ENCODE data around the gene SCAMP5.

SCAMP5 gene

DNA sequence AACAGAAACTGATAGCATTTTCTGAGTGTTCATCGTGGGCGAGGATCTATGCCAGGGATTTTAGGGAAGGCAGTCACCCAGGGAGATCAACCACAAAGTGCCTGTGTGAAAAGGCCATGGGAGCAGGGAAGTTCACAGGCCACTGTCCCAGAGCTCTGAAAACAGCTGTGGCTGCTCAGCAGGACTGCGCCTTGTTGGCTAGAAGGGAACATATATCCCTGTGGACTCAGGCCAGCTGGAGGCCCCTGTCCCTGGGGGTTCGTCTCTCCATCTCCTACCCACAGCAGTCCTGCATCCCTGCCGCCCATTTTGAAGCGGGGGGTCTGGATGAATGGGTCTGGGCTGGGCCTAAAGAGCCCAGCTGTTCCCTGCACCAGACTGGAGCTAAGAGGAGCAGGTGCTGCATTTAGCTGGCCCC lies 55.8 kb downstream of the SCAMP5 start:
- TF ChIP-seq, protein P1, sequence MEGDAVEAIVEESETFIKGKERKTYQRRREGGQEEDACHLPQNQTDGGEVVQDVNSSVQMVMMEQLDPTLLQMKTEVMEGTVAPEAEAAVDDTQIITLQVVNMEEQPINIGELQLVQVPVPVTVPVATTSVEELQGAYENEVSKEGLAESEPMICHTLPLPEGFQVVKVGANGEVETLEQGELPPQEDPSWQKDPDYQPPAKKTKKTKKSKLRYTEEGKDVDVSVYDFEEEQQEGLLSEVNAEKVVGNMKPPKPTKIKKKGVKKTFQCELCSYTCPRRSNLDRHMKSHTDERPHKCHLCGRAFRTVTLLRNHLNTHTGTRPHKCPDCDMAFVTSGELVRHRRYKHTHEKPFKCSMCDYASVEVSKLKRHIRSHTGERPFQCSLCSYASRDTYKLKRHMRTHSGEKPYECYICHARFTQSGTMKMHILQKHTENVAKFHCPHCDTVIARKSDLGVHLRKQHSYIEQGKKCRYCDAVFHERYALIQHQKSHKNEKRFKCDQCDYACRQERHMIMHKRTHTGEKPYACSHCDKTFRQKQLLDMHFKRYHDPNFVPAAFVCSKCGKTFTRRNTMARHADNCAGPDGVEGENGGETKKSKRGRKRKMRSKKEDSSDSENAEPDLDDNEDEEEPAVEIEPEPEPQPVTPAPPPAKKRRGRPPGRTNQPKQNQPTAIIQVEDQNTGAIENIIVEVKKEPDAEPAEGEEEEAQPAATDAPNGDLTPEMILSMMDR (IDR thresholded peaks at IDR 0.05; ENCODE audit: borderline replicate concordance, insufficient read depth, low read depth, low read length): no peak

DNA sequence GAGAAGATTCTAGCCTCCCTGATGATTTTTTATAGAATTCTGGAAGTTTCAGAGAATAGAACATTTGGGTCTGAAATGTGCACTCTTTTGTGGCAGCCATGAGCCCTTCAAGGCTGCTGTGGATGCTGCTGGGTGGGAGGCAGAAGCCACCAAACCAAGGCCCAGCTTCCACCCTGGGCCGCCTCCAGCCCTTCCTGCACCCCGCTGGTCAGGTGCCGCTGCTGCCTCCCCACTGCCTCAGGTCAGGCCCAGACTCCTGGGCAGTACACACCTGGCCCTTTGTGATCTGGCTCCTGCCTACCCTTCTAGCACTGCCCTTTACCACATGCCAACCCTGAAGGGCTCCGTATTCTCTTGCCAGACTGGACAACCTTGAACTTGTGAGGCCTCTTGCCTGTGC lies 56.3 kb downstream of the SCAMP5 start:
- H3K4me3 ChIP-seq (ENCODE audit: low read depth, low read length): no peak overlapping the region

More for the DNA sequence above, 55.8 kb downstream of the SCAMP5 start:
- no peak overlapping the region for H3K4me3 ChIP-seq (ENCODE audit: low read depth, low read length)

DNA sequence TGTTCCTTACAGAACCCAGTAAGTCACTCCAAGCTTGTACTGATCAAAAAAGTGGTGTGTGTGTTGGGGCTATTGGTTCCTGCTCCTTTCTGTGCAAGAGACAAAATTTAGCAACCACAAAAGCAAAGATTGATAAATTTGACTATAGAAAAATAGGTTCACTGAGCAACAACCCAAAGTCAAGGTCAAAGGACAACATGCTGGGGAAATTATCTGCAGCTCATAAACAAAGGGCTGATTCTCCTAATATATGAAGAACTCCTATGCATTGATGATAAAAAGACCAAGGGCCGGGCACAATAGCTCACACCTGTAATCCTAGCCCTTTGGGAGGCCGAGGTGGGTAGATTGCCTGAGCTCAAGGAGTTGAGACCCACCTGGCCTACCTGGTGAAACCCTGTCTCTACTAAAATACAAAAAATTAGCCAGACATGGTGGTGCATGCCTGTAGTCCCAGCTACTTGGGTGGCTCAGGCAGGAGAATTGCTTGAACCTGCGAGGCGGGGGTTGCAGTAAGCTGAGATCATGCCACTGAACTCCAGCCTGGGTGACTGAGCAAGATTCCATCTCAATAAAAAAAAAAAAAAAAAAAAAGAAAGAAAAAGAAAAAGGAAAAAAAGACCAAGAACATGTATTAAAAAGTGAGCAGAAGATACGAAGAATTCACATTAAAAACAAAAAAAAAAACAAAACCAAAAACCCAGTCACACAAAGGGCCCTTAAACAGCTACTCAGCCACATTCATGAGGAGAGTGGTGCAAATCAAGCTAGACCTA lies 57.8 kb downstream of the SCAMP5 start:
- TF ChIP-seq, protein P1 (IDR thresholded peaks at IDR 0.05; ENCODE audit: borderline replicate concordance, insufficient read depth, low read depth, low read length): no peak
- no peak overlapping the region for H3K4me3 ChIP-seq (ENCODE audit: low read depth, low read length)

More for the DNA sequence above, 56.3 kb downstream of the SCAMP5 start:
- TF ChIP-seq, protein P1 (IDR thresholded peaks at IDR 0.05; ENCODE audit: borderline replicate concordance, insufficient read depth, low read depth, low read length): no peak

DNA sequence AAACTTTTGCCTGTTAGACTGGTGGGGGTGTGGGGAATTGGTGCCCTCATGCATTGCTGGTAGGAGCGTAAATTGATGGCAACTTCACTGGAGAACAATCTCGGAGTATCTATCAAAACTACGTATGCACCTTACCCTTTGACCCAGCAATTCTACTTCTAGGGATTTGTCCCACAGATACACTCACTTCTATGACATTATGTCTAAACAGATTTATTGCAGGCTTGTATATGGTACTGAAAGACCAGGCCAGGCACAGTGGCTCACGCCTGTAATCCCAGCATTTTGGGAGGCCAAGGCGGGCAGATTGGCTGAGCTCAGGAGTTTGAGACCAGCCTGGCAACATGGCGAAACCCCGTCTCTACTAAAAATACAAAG lies 58.4 kb downstream of the SCAMP5 start:
- TF ChIP-seq, protein P1 (IDR thresholded peaks at IDR 0.05; ENCODE audit: borderline replicate concordance, insufficient read depth, low read depth, low read length): no peak
- H3K4me3 ChIP-seq (ENCODE audit: low read depth, low read length): no peak overlapping the region

DNA sequence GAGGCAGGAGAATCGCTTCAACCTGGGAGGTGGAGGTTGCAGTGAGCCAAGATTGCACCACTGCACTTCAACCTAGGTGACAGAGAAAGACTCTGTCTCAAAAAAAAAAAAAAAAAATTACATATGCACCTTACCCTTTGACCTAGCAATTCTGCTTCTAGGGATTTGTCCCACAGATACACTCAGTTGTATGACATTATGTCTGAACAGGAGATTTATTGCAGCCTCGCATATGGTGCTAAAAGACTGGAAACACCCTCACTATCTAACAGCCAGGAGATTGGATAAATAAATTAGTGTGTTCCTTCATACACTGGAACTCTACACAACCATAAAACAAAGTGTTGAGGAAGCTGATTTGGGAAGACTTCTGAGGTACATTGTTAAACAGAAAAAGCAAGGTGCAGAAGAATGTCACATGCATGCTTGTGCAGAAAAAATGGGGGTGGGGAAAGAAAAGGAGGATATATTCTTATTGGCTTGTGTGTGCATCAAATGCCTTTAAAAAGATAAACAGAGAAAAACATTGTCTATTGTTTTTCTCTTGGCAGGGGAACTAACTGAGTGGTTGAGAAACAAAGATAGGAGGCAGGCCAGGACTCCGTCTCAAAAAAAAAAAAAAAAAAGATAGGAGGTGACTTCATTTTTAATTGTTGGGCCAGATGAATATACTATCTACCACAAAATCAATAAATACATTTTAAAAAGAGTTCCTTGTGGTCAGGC lies 59.0 kb downstream of the SCAMP5 start:
- TF ChIP-seq, protein P1 (IDR thresholded peaks at IDR 0.05; ENCODE audit: borderline replicate concordance, insufficient read depth, low read depth, low read length): no peak
- H3K4me3 ChIP-seq (ENCODE audit: low read depth, low read length): no peak overlapping the region

DNA sequence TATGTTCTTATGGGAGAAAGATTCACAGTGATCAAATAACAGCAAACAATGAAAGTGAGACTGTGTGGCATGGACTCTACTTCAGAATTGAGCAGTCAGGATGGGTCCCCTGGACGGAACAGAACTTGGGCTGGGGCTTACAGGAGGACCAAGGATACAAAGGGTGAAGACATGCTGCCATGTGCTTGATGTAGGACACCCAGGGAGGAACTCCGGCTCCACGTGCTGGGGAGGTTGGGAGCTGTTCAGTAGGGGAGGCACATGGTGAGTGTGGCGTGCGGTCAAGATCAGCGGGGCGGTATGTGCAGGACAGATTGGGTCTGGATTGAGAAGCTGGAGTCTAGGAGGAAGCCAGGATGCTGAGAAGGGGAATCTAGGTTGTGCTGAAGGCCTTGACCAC lies 60.7 kb downstream of the SCAMP5 start:
- no peak overlapping the region for H3K4me3 ChIP-seq (ENCODE audit: low read depth, low read length)
- TF ChIP-seq, protein P1 (IDR thresholded peaks at IDR 0.05; ENCODE audit: borderline replicate concordance, insufficient read depth, low read depth, low read length): no peak

Measured in GM12875 (cell line).